ENCODE measurements around the gene SNIP1. TPM values are rescaled to one million over a fixed set of nuclear protein-coding genes. Genes with fewer than 3 reads are reported as not detected.
"Not testable (repeated sequence)": the region's sequence is repeated elsewhere in the genome, so short reads cannot be mapped to it uniquely, and the experiment has no call there.

SNIP1 gene
- total RNA-seq, 2 donors from 2014 or later: 51.1 to 58.5 TPM

- H3K9me3 ChIP-seq (ENCODE audit: control insufficient read depth, low read length, poor library complexity, severe bottlenecking): no peaks in the 10 kb centered on the region
- H3K27ac Mint-ChIP-seq: peak overlapping the region; percentile 82
- no peak for DNase-seq
- peaks cover 26% of the 10 kb centered on the region for H3K4me1 Mint-ChIP-seq
- peaks cover 15% of the 10 kb centered on the region for H3K36me3 Mint-ChIP-seq (ENCODE audit: low read depth)
- peak overlapping the region; percentile 52 for H3K4me3 Mint-ChIP-seq
- no peaks in the 10 kb centered on the region for H3K27me3 Mint-ChIP-seq
- ATAC-seq: no peak
Measured at GRCh38 chr1:37549341-37549740, 4.8 kb downstream of the SNIP1 start.

- ATAC-seq: no peak
- Mint-ChIP-seq H3K36me3 (ENCODE audit: low read depth) (peaks cover 17% of the 10 kb centered on the region), H3K27me3 (no peaks in the 10 kb centered on the region), H3K4me1 (peaks cover 8% of the 10 kb centered on the region), H3K4me3 (no peak overlapping the region), H3K27ac (peak overlapping the region; percentile 51)
- DNase-seq: no peak
- H3K9me3 ChIP-seq (ENCODE audit: control insufficient read depth, low read length, poor library complexity, severe bottlenecking): no peaks in the 10 kb centered on the region
Measured at GRCh38 chr1:37545019-37545418, 9.1 kb downstream of the SNIP1 start.

GRCh38 chr1:37544530-37544929 lies 9.6 kb downstream of the SNIP1 start:
- Mint-ChIP-seq H3K27me3 (no peaks in the 10 kb centered on the region), H3K4me3 (peak overlapping the region; percentile 19), H3K36me3 (ENCODE audit: low read depth) (peaks cover 17% of the 10 kb centered on the region), H3K4me1 (peaks cover 5% of the 10 kb centered on the region), H3K27ac (peak overlapping the region; percentile 51)
- no peak for ATAC-seq
- no peaks in the 10 kb centered on the region for H3K9me3 ChIP-seq (ENCODE audit: control insufficient read depth, low read length, poor library complexity, severe bottlenecking)
- no peak for DNase-seq

- H3K9me3 ChIP-seq (ENCODE audit: control insufficient read depth, low read length, poor library complexity, severe bottlenecking): no peaks in the 10 kb centered on the region
- Mint-ChIP-seq H3K4me3 (no peak overlapping the region), H3K4me1 (peaks cover 7% of the 10 kb centered on the region), H3K36me3 (ENCODE audit: low read depth) (peaks cover 14% of the 10 kb centered on the region), H3K27me3 (no peaks in the 10 kb centered on the region), H3K27ac (no peak overlapping the region)
- no peak for ATAC-seq
- DNase-seq: no peak
Measured at GRCh38 chr1:37540036-37540785, 13.9 kb downstream of the SNIP1 start.

- not testable (repeated sequence) for ATAC-seq; DNase-seq; H3K27ac Mint-ChIP-seq; H3K27me3 Mint-ChIP-seq; H3K4me3 Mint-ChIP-seq; H3K9me3 ChIP-seq (ENCODE audit: control insufficient read depth, low read length, poor library complexity, severe bottlenecking)
- H3K36me3 Mint-ChIP-seq (ENCODE audit: low read depth): peaks cover 10% of the 10 kb centered on the region
- peaks cover 11% of the 10 kb centered on the region for H3K4me1 Mint-ChIP-seq
Measured at GRCh38 chr1:37539154-37539553, 14.9 kb downstream of the SNIP1 start.

GRCh38 chr1:37537378-37537777 lies 16.7 kb downstream of the SNIP1 start:
- peaks cover 11% of the 10 kb centered on the region for H3K4me1 Mint-ChIP-seq
- no peak overlapping the region for H3K4me3 Mint-ChIP-seq
- peak overlapping the region; percentile 53 for H3K27ac Mint-ChIP-seq
- DNase-seq (no peak), ATAC-seq (no peak)
- H3K27me3 Mint-ChIP-seq: no peaks in the 10 kb centered on the region
- H3K36me3 Mint-ChIP-seq (ENCODE audit: low read depth): peaks cover 10% of the 10 kb centered on the region
- no peaks in the 10 kb centered on the region for H3K9me3 ChIP-seq (ENCODE audit: control insufficient read depth, low read length, poor library complexity, severe bottlenecking)

GRCh38 chr1:37533317-37534093 lies 20.6 kb downstream of the SNIP1 start:
- no peaks in the 10 kb centered on the region for H3K27me3 Mint-ChIP-seq
- peaks cover 11% of the 10 kb centered on the region for H3K4me1 Mint-ChIP-seq
- H3K36me3 Mint-ChIP-seq (ENCODE audit: low read depth): peaks cover 6% of the 10 kb centered on the region
- H3K27ac Mint-ChIP-seq: no peak overlapping the region
- no peak overlapping the region for H3K4me3 Mint-ChIP-seq
- no peak for DNase-seq
- H3K9me3 ChIP-seq (ENCODE audit: control insufficient read depth, low read length, poor library complexity, severe bottlenecking): no peaks in the 10 kb centered on the region
- ATAC-seq: no peak

GRCh38 chr1:37532418-37533156 lies 21.5 kb downstream of the SNIP1 start:
- not testable (repeated sequence) for H3K27me3 Mint-ChIP-seq; H3K36me3 Mint-ChIP-seq (ENCODE audit: low read depth); H3K9me3 ChIP-seq (ENCODE audit: control insufficient read depth, low read length, poor library complexity, severe bottlenecking); ATAC-seq; H3K4me3 Mint-ChIP-seq; H3K4me1 Mint-ChIP-seq; DNase-seq
- peak overlapping the region; percentile 60 for H3K27ac Mint-ChIP-seq

- H3K4me1 Mint-ChIP-seq; H3K36me3 Mint-ChIP-seq (ENCODE audit: low read depth); DNase-seq; H3K27me3 Mint-ChIP-seq; H3K27ac Mint-ChIP-seq; ATAC-seq; H3K9me3 ChIP-seq (ENCODE audit: control insufficient read depth, low read length, poor library complexity, severe bottlenecking); H3K4me3 Mint-ChIP-seq: not testable (repeated sequence)
Measured at GRCh38 chr1:37529888-37530287, 24.2 kb downstream of the SNIP1 start.

GRCh38 chr1:37519613-37520012 lies 34.5 kb downstream of the SNIP1 start:
- no peaks in the 10 kb centered on the region for H3K9me3 ChIP-seq (ENCODE audit: control insufficient read depth, low read length, poor library complexity, severe bottlenecking)
- ATAC-seq (no peak), DNase-seq (no peak)
- Mint-ChIP-seq H3K4me1 (peaks cover 8% of the 10 kb centered on the region), H3K27ac (no peak overlapping the region), H3K36me3 (ENCODE audit: low read depth) (no peaks in the 10 kb centered on the region), H3K27me3 (no peaks in the 10 kb centered on the region), H3K4me3 (peak overlapping the region; percentile 83)

- peak in 2 of 3 donors; percentile 16 to 29 for DNase-seq
- H3K9me3 ChIP-seq (ENCODE audit: control insufficient read depth, low read length, poor library complexity, severe bottlenecking); H3K27me3 Mint-ChIP-seq; H3K27ac Mint-ChIP-seq; H3K36me3 Mint-ChIP-seq (ENCODE audit: low read depth); ATAC-seq: not testable (repeated sequence)
- peaks cover 10% of the 10 kb centered on the region for H3K4me1 Mint-ChIP-seq
- H3K4me3 Mint-ChIP-seq: peak overlapping the region; percentile 83
Measured at GRCh38 chr1:37518929-37519328, 35.2 kb downstream of the SNIP1 start.

GRCh38 chr1:37518241-37518640 lies 35.9 kb downstream of the SNIP1 start:
- not testable (repeated sequence) for H3K27ac Mint-ChIP-seq; H3K36me3 Mint-ChIP-seq (ENCODE audit: low read depth); DNase-seq; H3K27me3 Mint-ChIP-seq; ATAC-seq; H3K4me3 Mint-ChIP-seq; H3K9me3 ChIP-seq (ENCODE audit: control insufficient read depth, low read length, poor library complexity, severe bottlenecking)
- H3K4me1 Mint-ChIP-seq: peaks cover 16% of the 10 kb centered on the region

GRCh38 chr1:37517569-37517968 lies 36.5 kb downstream of the SNIP1 start:
- Mint-ChIP-seq H3K27ac (no peak overlapping the region), H3K4me3 (no peak overlapping the region), H3K27me3 (no peaks in the 10 kb centered on the region)

More at GRCh38 chr1:37517569-37517968, 36.5 kb downstream of the SNIP1 start:
- H3K4me1 Mint-ChIP-seq: peaks cover 21% of the 10 kb centered on the region
- no peaks in the 10 kb centered on the region for H3K9me3 ChIP-seq (ENCODE audit: control insufficient read depth, low read length, poor library complexity, severe bottlenecking)
- DNase-seq: no peak
- peaks cover 2% of the 10 kb centered on the region for H3K36me3 Mint-ChIP-seq (ENCODE audit: low read depth)
- no peak for ATAC-seq

Data from T-helper 17 cell (primary cell).